HT1080 (cell line): ENCODE measurements around the gene AJM1. TPM values are rescaled to one million over a fixed set of nuclear protein-coding genes. Genes with fewer than 3 reads are reported as not detected.
"Not testable (repeated sequence)": the region's sequence is repeated elsewhere in the genome, so short reads cannot be mapped to it uniquely, and the experiment has no call there.

Experiments used
- DNase-seq: peaks from one replicate; pipeline ENCODE4 v3.0.0-alpha.2; 2015; ENCODE audit warnings: low read depth
- total RNA-seq: library from RNA; depleted of rRNA; stranded (reverse); fragments of >200 nt; shearing (Covaris generic); gene quantifications from 2 replicates; pipeline ENCODE4 v1.2.3, GENCODE V29; 2014

AJM1 gene
- total RNA-seq, 1 experiment from 2014 or later = 1.5 TPM

DNA sequence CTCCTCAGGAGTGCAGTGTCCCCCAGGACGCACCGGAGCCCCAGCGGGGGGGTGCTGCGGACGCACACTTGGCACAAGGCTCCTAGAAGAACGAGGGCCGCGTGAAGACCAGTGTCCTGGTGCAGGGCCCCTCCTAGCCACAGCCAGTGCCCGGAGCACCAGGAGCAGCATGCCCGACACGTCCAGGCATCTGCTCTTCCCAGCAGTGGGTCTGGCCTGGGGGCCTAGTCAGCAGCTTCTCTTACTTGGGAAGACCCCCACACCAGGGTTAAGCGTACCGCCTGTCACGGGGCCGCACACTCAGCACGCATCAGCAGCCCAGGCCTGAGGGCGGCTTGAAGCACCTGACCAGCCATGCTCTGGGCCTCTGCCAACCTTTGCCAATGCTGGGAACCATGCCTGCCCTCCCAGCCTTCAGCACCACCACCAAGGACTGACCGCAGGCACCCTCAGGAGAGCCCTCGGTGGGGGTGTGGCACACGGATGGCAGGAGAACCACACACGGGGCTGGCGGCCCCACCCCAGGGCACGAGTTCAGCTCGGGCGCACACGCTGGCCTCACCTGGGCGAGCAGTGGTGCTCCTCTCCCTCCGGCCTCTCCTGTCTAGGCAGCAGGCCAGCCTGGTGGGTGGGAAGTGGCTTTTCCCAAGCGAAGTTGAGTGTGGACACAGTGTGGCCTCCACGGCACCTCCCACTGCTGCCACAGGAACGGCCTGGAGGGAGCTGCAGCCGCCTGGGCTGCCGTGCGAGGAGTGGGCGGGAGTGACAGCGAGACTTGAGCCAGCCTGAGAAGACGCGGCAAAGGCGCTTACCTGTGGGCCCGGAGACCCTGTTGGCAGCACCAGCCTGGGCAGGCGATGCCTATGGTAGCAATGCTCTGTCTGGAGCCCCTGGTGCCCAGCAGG is 12.0 kb upstream of the AJM1 start:
- no peak for DNase-seq

GRCh38 chr9:136831002-136831719 is 11.1 kb upstream of the AJM1 start:
- no peak for DNase-seq

DNA sequence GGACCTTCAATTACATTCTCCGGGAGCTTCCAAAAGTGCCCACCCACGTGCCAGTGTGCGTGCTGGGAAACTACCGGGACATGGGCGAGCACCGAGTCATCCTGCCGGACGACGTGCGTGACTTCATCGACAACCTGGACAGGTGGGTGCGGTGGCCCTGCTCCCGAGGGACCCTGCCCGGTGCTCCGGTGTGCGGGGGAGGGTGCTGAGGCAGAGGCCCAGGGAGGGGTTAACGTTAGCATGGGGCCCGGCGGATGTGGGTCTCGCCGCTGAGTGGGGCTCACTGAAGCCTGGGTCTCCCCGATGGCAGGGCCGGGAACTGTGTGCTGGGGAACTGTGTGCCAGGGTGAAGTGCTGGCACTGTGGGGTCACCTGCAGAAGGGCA is 10.6 kb upstream of the AJM1 start:
- DNase-seq = no peak

GRCh38 chr9:136832581-136832980 is 9.7 kb upstream of the AJM1 start:
- no peak for DNase-seq

- DNase-seq = not testable (repeated sequence)
Observed at GRCh38 chr9:136833381-136834048, 8.8 kb upstream of the AJM1 start.

- DNase-seq = no peak
Observed at GRCh38 chr9:136835162-136835931, 6.9 kb upstream of the AJM1 start.

GRCh38 chr9:136835932-136836904 is 6.1 kb upstream of the AJM1 start:
- DNase-seq = no peak

DNA sequence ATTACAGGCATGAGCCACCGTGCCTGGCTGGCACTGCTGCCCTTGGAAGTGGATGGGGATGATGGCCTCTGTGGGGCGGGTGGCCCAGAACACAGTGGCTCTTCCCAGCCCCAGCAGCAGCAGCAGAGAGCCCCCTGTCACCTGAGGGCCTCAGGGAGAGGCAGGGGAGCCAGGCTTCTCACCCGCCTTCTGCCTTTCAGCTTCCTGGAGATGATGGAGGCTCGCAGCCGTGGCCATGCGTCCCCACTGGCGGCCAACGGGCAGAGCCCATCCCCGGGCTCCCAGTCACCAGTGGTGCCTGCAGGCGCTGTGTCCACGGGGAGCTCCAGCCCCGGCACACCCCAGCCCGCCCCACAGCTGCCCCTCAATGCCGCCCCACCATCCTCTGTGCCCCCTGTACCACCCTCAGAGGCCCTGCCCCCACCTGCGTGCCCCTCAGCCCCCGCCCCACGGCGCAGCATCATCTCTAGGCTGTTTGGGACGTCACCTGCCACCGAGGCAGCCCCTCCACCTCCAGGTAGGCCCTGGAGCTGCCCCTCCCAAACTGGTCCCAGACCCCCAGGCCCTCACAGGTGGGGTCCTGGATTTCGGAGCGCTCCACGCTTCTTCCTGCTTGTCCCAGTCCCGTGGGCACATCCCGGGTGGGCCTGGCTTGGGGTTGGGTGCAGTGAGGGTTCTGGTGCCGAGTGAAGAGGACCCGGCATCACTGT is 5.0 kb upstream of the AJM1 start:
- no peak for DNase-seq

DNA sequence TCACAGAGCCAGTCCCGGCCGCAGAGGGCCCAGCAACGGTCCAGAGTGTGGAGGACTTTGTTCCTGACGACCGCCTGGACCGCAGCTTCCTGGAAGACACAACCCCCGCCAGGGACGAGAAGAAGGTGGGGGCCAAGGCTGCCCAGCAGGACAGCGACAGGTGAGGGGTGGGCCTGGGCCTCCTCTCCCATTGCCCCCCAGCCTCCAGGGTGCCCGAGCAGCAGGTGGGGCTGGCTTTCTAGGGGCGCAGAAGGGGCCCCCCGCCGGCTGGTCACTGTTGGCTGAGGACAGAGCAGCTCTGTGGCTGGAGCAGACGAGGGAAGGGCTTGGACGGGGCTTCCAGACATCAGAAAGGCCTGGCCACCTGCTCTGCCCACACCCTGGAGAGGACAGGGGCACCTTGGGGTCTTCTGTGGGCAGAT is 4.4 kb upstream of the AJM1 start:
- not testable (repeated sequence) for DNase-seq

- no peak for DNase-seq
Observed at GRCh38 chr9:136838314-136839228, 3.7 kb upstream of the AJM1 start.

GRCh38 chr9:136839229-136840139 is 2.8 kb upstream of the AJM1 start:
- DNase-seq = no peak

DNA sequence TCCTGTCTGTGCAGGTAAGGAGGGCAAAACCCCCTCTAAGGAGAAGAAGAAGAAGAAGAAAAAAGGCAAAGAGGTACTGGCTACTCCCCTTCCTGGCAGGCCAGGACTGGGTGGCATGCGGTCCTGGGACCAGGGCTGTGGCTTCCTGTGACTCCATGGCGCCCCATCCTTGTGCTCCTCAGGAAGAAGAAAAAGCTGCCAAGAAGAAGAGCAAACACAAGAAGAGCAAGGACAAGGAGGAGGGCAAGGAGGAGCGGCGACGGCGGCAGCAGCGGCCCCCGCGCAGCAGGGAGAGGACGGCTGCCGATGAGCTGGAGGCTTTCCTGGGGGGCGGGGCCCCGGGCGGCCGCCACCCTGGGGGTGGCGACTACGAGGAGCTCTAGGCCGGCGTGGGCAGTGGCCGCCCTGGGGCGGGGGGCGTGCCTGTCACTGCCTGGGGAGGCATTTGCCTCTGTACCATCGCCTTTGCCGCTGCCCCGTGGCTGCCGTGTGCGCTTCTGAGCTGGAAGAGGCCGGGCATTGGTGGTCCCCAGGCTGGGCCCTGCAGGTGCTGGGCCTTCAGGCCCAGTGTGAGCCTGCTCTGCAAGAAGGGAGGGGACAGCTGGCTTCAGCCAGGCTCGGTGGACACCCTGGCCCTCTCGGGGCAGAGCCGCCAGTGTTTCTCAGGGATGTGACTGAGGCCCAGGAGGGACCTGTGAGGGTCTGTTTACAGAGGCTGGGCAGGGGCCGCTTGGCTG is 2.0 kb upstream of the AJM1 start:
- no peak for DNase-seq

- peak; percentile 60 for DNase-seq
Observed at GRCh38 chr9:136840877-136841645, 1.2 kb upstream of the AJM1 start.

- not testable (repeated sequence) for DNase-seq
Observed at GRCh38 chr9:136841646-136842379, 465 bp upstream of the AJM1 start.
